SKM-1 (cell line): Measurements from ENCODE around the gene COQ2.
"Not testable (repeated sequence)": the region's sequence is repeated elsewhere in the genome, so short reads cannot be mapped to it uniquely, and the experiment has no call there.

Experiments
- DNase-seq: peaks from one replicate; lab custom pipeline; 2025; ENCODE audit not compliant: unreplicated experiment; lab: John Stamatoyannopoulos, UW

Gene COQ2, protein sequence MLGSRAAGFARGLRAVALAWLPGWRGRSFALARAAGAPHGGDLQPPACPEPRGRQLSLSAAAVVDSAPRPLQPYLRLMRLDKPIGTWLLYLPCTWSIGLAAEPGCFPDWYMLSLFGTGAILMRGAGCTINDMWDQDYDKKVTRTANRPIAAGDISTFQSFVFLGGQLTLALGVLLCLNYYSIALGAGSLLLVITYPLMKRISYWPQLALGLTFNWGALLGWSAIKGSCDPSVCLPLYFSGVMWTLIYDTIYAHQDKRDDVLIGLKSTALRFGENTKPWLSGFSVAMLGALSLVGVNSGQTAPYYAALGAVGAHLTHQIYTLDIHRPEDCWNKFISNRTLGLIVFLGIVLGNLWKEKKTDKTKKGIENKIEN

DNA sequence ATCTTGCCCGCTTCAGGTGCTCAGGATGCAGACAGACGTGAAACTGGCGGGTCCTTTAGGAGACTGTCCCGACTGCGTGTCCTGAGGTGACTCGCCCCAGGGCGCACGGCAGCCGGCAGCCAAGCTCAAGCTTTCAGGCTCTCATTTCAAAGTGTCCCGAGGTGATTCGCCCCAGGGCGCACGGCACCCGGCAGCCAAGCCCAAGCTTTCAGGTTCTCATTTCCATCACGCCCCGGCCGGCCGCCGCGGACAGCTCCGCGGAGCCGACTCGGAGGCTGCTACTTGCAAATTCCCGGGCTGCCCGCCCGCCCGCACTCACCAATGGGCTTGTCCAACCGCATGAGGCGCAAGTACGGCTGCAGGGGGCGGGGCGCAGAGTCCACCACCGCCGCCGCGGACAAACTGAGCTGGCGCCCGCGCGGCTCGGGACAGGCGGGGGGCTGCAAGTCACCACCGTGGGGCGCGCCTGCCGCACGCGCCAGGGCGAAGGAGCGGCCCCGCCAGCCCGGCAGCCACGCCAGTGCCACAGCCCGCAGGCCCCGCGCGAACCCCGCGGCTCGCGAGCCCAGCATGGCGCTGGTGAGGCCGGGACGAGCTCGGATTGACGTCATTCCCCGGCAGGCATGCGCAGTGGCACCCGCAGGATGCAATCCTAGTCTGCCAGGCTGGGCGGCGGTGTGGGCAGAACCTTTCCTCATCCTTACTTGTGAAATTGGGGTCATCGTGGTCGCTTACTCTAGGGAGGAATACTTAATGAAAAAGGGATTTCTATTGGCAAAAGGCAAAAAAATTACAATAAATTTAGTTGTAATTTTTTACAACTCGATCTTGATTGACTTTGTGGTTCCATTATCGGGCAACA, at the start of gene COQ2:
Gene COQ2 (minus strand): TSS at position 606 of the 862 bp plus-strand sequence. CDS start 34 bp downstream, at position 572.
- peak; percentile 90 for DNase-seq

DNA sequence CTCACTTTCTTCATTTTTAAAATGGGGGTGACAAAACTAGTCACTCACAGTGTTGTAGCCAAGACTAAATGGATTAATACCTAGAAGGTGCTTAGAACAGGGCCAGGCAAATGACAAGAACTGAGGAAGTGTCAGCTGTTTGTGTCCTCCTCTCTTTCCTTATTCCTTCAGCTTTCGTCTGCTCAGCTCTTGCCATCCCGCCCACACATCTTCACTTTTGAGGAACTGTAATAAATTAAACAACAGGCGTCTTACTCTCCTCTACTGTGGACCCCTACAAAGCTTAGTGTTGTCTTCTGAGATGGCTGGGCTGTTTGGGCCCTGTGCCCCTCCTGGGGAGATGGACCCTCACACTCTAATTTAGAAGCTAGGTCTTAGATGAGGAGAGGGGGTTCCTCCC, 47.4 kb upstream of the COQ2 start:
- DNase-seq, result no peak

DNA sequence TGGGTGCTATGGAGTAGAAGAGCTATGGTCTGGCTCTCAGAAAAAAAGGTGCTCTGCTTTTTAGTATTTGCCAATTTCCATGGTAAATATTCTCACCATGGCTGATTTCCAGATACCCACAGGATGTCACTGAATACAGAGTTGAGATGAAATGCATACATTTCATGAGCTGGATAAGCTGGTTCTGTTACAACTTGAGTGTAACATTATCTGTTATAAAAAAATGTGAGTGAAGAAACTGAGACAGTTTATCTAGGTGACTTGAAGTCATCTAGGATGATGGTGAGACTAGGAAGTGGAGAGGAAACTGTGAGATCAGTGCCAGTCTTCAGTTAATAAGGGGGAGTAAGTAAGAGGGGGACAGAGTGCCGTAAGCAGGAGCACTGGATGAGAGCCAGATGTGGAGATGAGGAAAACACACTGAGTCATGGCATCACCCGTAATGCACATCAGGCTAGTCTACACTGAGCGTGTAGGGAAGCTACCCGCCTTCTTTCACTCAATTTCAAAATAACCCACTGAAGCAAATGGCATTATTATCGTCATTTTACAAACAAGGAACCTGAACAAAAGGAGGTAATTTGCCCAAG, 45.0 kb upstream of the COQ2 start:
- no peak for DNase-seq

DNA sequence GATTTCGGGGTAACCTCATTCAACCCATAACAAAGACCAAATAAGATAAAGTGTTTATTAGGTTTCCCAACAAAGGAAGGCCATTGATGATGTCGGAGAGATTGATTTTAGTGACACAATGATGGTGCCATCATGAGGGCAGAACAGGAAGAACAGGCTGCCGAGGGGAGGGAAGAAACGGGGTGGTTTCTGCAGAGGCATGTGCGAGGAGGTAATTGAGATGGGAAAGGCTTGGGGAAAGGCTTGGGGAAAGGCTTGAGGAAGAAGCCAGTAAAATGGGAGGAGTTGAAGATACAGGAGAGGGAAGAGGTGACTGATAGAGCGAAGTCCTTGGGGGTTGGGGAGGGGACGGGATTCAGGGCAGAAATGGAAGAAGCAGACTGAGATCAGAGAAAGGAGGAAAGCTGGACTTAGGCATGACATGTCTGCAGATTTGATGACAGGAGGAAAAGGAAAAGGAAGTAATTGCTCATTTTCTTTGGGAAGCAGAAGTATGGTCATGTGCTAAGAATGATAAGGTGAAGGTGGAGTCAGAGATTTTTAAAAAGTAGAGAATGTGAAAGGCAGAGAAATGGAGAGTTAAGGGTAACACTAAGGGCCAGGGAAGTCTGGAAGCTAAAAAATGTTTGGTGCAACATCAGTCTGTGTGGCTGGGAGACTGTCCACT, 44.1 kb upstream of the COQ2 start:
- no peak for DNase-seq

DNA sequence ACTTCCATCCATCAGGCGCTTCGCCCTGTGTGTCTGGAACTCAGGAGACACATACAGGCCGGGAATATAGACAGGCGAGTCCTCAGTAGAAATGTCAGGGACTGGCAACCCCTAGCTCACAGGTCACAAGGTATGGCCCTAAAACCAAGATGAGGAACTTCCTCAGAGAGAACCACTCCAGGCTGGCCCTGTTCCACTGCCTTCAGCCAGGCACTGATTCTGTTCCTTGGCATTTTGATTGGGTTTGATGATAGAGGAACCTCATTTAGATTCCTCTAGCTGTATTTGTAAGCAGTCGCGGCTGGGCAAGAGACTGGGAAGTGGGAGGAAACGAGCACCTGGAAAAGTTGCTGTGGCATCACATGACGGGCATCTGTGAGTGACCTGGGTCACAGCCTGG, 41.9 kb upstream of the COQ2 start:
- DNase-seq, result no peak

DNA sequence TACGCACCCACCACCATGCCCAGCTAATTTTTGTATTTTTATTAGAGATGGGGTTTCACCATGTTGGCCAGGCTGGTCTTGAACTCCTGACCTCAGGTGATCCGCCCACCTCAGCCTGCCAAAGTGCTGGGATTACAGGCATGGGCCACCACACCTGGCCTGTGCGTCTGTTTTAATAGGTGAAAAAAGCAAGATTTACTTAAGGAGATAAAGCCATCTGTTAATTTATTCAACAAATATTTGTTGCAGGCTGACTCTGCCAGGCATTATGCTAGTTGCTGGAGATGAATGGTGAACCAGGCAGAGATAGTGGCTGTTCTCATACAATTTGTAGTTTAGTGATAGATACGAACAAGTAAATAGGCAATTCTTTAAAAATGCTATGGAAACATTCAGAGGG, 40.7 kb upstream of the COQ2 start:
- DNase-seq, result not testable (repeated sequence)

DNA sequence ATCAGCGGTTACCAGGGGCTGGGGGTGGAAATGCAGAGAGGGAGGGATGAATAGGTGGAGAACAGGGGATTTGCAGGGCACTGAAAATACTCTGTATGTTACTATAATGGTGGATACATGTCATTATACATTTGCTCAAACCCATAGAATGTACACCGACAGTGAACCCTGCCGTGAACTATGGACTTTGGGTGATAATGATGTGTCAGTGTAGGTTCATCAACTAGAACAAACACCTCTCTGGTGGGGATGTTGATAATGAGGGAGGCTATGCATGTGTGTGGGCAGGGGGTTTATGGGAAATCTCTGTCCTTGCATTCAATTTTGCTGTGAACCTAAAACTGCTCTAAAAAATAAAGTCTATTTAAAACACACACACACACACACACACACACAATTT, 38.5 kb upstream of the COQ2 start:
- DNase-seq, result no peak

DNA sequence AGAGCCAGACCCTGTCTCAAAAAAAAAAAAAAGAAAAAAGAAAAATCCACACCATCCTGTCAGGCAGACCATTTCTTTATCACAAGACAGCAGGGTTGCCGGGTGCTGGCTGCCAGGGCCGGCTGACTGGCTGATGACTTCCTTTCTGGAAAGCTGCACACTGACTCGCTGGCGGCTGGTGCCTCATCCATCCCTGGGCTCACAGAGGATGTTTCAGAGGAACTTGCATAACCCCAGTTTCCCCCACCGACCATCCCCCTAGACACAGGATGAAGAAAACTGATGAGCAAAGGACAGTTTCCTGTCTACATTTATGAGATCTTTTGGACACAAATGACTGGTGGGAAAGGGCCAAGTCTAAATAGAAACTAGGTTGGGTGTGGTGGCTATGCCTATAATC, 36.0 kb upstream of the COQ2 start:
- DNase-seq, result peak; percentile 85

DNA sequence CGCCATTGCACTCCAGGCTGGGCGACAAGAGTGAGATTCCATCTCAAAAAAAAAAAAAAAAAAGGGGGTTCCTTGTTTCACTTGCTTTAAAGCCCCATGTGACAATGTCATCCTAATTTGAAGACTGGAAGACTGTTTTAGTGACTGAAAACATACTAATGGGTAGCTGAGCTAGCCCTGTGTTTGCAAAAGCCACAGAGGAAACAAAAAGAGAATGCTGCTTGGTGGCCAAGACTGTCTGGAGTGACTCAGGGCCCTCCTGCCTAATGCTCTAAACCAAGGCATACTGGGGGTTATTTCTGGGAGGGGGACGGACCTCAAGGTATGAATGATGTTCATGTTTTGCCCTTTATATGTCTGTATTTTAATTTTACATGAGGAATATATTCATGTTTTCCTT, 34.1 kb upstream of the COQ2 start:
- DNase-seq, result no peak

DNA sequence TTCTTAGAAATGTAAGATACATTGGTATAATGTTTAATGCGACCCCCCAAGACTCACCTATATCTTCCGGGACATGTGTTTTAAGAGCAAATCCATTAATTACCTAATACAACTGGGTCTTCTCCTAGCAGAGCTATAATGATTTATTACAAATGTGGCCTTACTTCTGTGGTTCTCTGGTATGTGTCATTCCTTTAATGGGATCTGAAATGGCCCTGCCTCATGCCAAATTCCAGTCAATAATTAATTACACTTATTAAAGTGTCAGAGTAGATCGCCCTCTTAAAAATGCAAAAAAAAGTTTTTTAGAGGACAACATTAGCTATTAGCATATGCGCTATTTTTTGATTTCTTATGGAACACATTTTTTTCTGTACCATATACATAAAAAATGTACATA, 33.1 kb upstream of the COQ2 start:
- no peak for DNase-seq

DNA sequence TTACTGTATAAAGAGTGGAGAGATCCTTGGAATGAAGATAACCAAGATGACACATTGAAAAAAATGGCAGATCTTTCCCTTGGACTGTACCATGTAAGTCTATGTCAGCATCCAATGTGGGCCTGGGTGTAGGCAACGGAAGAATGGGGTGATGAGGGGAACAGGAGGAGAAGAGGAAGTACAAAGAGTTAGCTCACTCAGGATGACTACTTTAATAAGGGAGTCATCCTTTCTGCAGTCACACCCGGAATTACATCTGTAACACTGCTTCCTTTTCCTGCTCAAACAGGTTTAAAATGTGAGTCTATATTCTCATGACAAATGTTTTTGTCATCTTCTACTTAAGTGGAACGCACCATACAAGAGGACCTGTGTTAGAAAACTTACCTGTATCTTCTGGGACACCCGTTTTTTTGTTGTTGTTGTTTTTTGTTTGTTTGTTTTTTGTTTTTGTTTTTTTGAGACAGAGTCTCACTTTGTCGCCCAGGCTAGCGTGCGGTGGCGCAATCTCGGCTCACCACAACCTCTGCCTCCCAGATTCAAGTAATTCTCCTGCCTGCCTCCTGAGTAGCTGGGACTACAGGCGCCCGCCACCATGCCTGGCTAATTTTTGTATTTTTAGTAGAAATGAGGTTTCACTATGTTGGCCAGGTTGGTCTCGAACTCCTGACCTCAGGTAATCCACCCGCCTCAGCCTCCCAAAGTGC, 32.0 kb upstream of the COQ2 start:
- peak; percentile 95 for DNase-seq

DNA sequence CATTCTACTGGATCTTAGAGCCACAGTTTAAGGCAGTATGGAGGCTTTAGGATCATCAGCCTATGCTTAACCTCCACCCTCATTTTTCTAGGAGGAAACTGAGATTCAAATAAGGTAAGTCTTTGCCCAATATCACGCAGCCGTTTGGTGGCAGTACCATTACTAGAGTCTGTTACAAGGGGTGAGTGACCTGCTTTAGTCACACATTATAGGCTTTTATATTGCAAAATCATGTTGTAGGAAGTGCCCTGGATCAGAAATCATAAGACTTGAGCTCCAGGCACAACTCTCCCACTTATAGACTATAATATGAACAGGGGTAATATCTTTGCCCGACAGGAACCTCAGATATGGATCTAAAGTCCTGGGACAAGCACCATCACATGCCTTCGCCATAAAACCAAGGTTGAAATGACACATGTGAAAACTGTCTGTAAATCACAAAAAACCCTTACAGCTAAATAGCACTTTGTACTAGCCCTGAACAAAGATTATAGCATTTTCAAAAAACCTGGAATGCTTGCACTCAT, 30.8 kb upstream of the COQ2 start:
- no peak for DNase-seq

DNA sequence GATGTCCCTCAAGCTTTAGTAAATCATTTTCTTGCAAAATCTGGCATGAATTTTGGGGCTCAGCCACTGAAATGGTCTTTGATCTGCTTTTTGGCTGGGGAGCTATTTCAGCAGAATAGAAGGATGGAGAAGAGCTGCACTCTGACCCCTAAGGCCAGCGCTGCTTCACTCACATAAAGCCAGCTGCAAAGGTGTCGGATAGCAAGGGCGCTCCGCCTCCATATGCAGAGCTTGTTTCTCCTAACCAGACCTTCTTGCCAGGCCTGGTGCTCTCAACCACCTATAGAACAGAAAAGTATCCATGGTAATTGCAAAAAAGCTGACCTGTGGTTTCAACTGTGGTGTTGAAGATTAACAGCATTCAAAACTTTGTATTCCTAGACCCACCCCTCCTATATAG, 24.1 kb upstream of the COQ2 start:
- DNase-seq, result no peak

DNA sequence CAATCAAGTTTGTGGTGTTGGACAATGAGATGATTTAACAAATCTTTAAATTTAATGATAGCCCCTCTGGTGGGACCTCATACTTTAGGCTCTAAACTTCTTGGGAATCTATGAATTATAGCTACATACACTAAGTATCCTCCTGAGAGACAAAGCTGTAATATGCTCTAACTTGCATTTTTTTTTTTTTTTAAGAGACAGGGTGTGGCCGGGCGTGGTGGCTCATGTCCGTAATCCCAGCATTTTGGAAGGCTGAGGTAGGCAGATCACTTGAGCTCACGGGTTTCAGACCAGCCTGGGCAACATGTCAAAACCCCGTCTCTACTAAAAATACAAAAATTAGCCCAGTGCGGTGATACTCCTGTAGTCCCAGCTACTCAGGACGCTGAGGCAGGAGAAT, 23.3 kb upstream of the COQ2 start:
- no peak for DNase-seq

DNA sequence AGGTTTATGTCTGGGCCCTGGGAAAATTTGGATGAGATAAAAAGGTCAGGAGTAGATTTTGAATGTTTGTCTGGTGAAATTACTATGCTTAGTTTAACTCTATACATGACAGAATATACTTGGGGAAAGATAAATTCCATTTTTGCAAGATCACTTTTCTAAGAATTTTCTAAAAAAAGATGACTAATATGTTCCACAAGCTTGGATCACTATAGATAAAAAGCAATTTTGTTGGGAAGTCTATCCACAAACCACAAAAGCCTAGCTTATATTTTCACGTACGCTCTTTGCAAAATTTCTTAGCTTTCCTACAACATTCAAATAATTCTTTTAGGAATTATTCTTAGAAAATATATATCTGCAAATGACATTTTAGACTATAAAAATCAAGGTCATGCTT, 20.6 kb upstream of the COQ2 start:
- no peak for DNase-seq

DNA sequence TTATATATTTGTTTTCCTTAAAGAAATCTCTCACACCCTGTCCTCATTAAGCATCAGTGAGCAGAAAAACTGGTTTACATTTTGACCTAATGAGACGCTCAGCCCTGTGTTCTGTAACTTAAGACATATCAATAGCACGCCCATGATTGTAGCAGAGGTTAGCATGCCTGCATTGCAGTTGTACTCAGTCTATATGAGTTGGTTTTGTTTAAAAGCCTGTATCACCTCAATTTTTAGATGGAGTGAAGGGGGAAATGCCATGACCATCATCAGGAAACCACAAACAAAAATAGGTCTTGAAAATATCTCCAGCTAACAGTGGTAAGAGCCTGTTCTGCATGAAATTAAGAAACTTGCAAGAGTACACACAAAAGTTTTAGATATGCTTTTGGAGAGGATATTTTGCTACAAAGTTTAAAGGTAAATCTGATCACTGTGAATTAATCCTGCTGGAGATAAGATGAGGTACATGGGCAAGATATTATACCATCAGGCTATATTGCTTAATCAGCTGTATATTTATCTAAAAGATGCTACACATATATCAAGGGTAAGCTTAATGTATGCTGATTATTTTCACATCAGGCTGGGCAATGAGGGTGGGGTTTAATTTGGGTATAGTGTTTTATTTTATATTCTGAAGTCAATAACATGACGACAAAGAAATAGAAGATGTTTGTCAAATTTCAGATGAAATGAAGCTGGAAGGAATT, 13.1 kb upstream of the COQ2 start:
- no peak for DNase-seq

DNA sequence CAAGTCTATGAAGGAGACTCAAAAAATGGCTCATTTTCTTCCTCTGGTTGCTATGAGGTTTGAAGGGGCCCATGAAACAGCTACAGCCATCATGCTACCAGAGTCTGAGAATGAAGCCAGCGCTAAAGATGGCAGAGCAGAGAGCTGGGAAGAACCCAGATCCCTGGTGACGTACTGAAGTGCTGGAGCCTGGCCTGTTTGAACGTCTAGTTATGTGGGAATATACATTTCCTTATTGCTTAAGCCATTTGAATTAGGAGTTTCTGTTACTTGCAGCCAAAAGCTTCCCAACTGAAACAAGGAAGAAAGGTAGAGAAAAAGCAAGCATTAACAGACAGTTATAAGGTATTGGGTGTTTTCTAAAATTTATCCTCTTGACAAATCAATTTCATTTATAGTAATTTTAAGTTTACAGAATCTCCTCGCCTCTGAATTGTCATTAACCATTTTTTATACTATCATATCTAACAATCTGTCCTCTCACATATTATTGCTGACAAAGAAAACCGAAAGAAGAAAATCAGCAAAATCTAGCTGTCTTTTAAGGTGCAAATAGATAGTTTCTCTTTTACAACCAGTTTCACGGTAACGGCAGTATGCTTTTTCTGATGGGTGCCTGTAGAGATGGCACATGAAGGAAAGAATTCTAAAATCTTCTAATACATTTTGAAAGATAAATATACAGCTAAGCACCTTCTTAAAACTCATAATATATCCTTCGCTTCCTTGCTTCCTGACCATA, 8.9 kb upstream of the COQ2 start:
- DNase-seq, result no peak

DNA sequence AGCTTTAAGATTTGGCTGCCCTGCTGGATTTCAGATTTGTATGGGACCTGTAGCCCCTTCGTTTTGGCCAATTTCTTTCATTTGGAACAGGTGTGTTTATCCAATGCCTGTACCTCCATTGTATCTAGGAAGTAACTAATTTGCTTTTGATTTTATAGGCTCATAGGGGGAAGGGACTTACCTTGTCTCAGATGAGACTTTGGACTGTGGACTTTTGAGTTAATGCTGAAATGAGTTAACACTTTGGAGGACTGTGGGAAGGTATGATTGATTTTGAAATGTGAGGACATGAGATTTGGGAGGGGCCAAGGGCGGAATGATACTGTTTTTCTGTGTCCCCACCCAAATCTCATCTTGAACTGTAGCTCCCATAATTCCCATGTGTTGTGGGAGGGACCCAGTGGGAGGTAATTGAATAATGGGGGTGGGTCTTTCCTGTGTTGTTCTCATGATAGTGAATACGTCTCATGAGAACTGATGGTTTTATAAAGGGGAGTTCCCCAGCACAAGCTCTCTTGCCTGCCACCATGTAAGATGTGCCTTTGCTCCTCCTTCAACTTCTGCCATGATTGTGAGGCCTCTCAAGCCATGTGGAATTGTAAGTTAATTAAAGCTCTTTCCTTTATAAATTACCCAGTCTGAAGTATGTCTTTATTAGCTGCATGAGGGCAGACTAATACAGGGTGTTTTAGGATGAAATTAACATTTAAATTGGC, 5.6 kb upstream of the COQ2 start:
- DNase-seq, result not testable (repeated sequence)

DNA sequence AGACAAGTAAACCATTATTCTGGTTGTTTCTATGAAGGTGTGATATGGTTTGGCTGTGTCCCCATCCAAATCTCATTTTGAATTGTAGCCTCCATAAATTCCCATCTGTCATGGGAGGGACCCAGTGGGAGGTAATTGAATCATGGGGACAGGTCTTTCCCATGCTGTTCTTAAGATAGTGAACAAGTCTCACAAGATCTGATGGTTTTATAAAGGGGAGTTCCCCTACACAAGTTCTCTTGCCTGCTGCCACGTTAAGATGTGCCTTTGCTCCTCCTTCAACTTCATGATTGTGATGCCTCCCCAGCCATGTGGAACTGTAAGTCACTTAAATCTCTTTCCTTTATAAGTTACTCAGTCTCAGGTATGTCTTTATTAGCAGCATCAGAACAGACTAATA, 3.8 kb upstream of the COQ2 start:
- DNase-seq, result not testable (repeated sequence)
